HepG2 (cell line): ENCODE measurements around the gene FRMPD2. TPM values are rescaled to one million over a fixed set of nuclear protein-coding genes. Genes with fewer than 3 reads are reported as not detected.

Source experiments
- ATAC-seq: fragments of 200-7000 bp; cut with Tn5 transposase; 3 replicates; pipeline ENCODE4 v1.9.1; 2020; ENCODE audit warnings: mild to moderate bottlenecking, moderate library complexity
- BruUV-seq: library from RNA; stranded (reverse); fragments of 400-500 nt; replicated peaks from 2 replicates; lab custom pipeline; 2021; lab: Mats Ljungman, UMichigan
- CTCF ChIA-PET: fragments of 300-600 bp; formaldehyde crosslinking; extraction: SDS; loops from one replicate; lab custom pipeline; 2021; ENCODE audit warnings: low total read pairs, inconsistent platforms, low intra/inter-chr PET ratio; lab: Yijun Ruan, JAX
- POLR2A ChIA-PET: fragments of 350-600 bp; sonication (Branson Sonifier 250); formaldehyde crosslinking; loops from one replicate; lab custom pipeline; 2020; ENCODE audit warnings: antibody characterized with exemption, inconsistent platforms; lab: Yijun Ruan, JAX
- DNase-seq: peaks from one replicate; pipeline ENCODE4 v3.0.0-alpha.2; 2015; ENCODE audit warnings: low spot score
- FAIRE-seq: peaks from 3 replicates; lab custom pipeline; 2011; peaks lifted over from hg19 to GRCh38; lab: Jason Lieb, UNC
- H2AFZ ChIP-seq: one replicate; pipeline ENCODE4 v1.6.1; 2011; ENCODE audit warnings: low read length, inconsistent platforms
- H3K27ac ChIP-seq: fragments of 300-600 bp; 3 replicates; pipeline ENCODE4 v1.8.0; 2011; ENCODE audit warnings: mixed run types, mild to moderate bottlenecking, mixed read lengths, low read length, inconsistent platforms; ENCODE audit not compliant: insufficient read depth; ENCODE audit errors: extremely low read length
- H3K27me3 ChIP-seq, 2 experiments: fragments of 200-600 bp in 1 of 2; 2 replicates in 1 of 2; 3 replicates in 1 of 2; pipeline versions ENCODE4 v1.6.0 to v1.8.0; 2011; ENCODE audit warnings: low read length in 2 of 2, mild to moderate bottlenecking in 2 of 2, moderate library complexity in 2 of 2, inconsistent platforms in 1 of 2; ENCODE audit not compliant: insufficient read depth in 2 of 2, control insufficient read depth in 1 of 2
- H3K36me3 ChIP-seq, 2 experiments: fragments of 200-600 bp in 1 of 2; replicated peaks in 1 of 2; 2 replicates in 1 of 2; 3 replicates in 1 of 2; pipeline versions ENCODE4 v1.5.1 to v1.8.0; 2011; ENCODE audit warnings: low read length in 2 of 2, inconsistent platforms in 1 of 2; ENCODE audit not compliant: insufficient read depth in 2 of 2, control insufficient read depth in 1 of 2
- H3K4me1 ChIP-seq: 2 replicates; pipeline ENCODE4 v1.5.1; 2012; ENCODE audit warnings: low read length, inconsistent platforms; ENCODE audit not compliant: insufficient read depth
- H3K4me2 ChIP-seq: 2 replicates; pipeline ENCODE4 v1.6.0; 2011; ENCODE audit warnings: low read depth, low read length, inconsistent platforms
- H3K4me3 ChIP-seq, 3 experiments: fragments of 200-600 bp in 1 of 3; sonication (generic), shearing (Covaris generic) in 1 of 3; replicated peaks in 1 of 3; 2 replicates each; pipeline ENCODE4 v1.5.1; 2011 to 2016; ENCODE audit warnings: low read length in 3 of 3, inconsistent platforms in 2 of 3, low read depth in 2 of 3, mild to moderate bottlenecking in 2 of 3, control low read depth in 1 of 3, mixed read lengths in 1 of 3; ENCODE audit not compliant: insufficient read depth in 1 of 3
- H3K79me2 ChIP-seq: one replicate; pipeline ENCODE4 v1.6.1; 2011; ENCODE audit warnings: low read length, inconsistent platforms; ENCODE audit not compliant: insufficient read depth
- H3K9ac ChIP-seq: 2 replicates; pipeline ENCODE4 v1.6.0; 2011; ENCODE audit warnings: mild to moderate bottlenecking, low read depth, low read length, inconsistent platforms; ENCODE audit not compliant: insufficient read depth
- H3K9me3 ChIP-seq: 2 replicates; pipeline ENCODE4 v1.5.1; 2012; ENCODE audit warnings: mild to moderate bottlenecking, low read length
- H4K20me1 ChIP-seq: 2 replicates; pipeline ENCODE4 v1.6.0; 2011; ENCODE audit warnings: inconsistent platforms, mild to moderate bottlenecking, low read length, moderate library complexity; ENCODE audit not compliant: insufficient read depth
- AHR ChIP-seq: IDR thresholded peaks from 2 replicates; pipeline ENCODE4 v1.6.1; 2018; ENCODE audit warnings: missing genetic modification reagents, missing compliant biosample characterization
- ARNT ChIP-seq: fragments of 450-650 bp; IDR thresholded peaks from 2 replicates; pipeline ENCODE4 v1.6.1; 2017
- CBX2 ChIP-seq, 2 experiments: fragments of 200-600 bp in 1 of 2; sonication (generic); formaldehyde crosslinking in 1 of 2; IDR thresholded peaks; 2 replicates each; pipeline versions ENCODE4 v1.7.0 to v1.8.1; 2018 to 2022; ENCODE audit warnings: low read depth in 2 of 2, low read length in 1 of 2, mild to moderate bottlenecking in 1 of 2, missing genetic modification reagents in 1 of 2
- EED ChIP-seq: sonication (generic); formaldehyde crosslinking; IDR thresholded peaks from 2 replicates; pipeline ENCODE4 v1.5.0; 2020; ENCODE audit warnings: mild to moderate bottlenecking, missing genetic modification reagents
- ETS1 ChIP-seq: sonication (generic); formaldehyde crosslinking; IDR thresholded peaks from 2 replicates; pipeline ENCODE4 v1.4.0; 2020; ENCODE audit warnings: missing genetic modification reagents
- EZH2 ChIP-seq: conservative IDR thresholded peaks from 2 replicates; pipeline ENCODE4 v1.6.1; 2012; ENCODE audit warnings: mild to moderate bottlenecking, low read depth, low read length, moderate library complexity
- FOXK1 ChIP-seq: sonication (generic); formaldehyde crosslinking; IDR thresholded peaks from 2 replicates; pipeline ENCODE4 v1.4.0; 2020; ENCODE audit warnings: low read depth, missing genetic modification reagents, borderline replicate concordance
- HNRNPL ChIP-seq: fragments of 200-400 bp; formaldehyde crosslinking; IDR thresholded peaks from 2 replicates; pipeline ENCODE4 v1.6.1; 2017; ENCODE audit warnings: mild to moderate bottlenecking, low read depth, low read length
- KLF13 ChIP-seq: sonication (generic); formaldehyde crosslinking; IDR thresholded peaks from 2 replicates; pipeline ENCODE4 v1.4.0; 2020; ENCODE audit warnings: mild to moderate bottlenecking, missing genetic modification reagents
- MED8 ChIP-seq: sonication (generic); formaldehyde crosslinking; IDR thresholded peaks from 2 replicates; pipeline ENCODE4 v1.8.1; 2023; ENCODE audit warnings: mild to moderate bottlenecking, missing genetic modification reagents; ENCODE audit not compliant: insufficient replicate concordance
- NONO ChIP-seq, 2 experiments: fragments of 450-650 bp in 1 of 2; sonication (generic) in 1 of 2; formaldehyde crosslinking in 1 of 2; IDR thresholded peaks in 1 of 2; conservative IDR thresholded peaks in 1 of 2; 2 replicates each; pipeline versions ENCODE4 v1.6.1 to v1.8.0; 2017 to 2022; ENCODE audit warnings: mild to moderate bottlenecking in 1 of 2, missing genetic modification reagents in 1 of 2, moderate library complexity in 1 of 2
- PAF1 ChIP-seq: IDR thresholded peaks from 2 replicates; pipeline ENCODE4 v1.6.1; 2016; ENCODE audit warnings: missing genetic modification reagents, missing compliant biosample characterization
- TEAD2 ChIP-seq: sonication (generic); formaldehyde crosslinking; IDR thresholded peaks from 2 replicates; pipeline ENCODE4 v1.9.0; 2021; ENCODE audit warnings: missing genetic modification reagents
- ZIK1 ChIP-seq: sonication (generic); formaldehyde crosslinking; IDR thresholded peaks from 2 replicates; pipeline ENCODE4 v1.5.0; 2020; ENCODE audit warnings: mild to moderate bottlenecking, low read depth, missing genetic modification reagents, borderline replicate concordance
- ZNF484 ChIP-seq: sonication (generic); formaldehyde crosslinking; IDR thresholded peaks from 2 replicates; pipeline ENCODE4 v1.5.1; 2020; ENCODE audit warnings: mild to moderate bottlenecking, low read depth, missing genetic modification reagents, borderline replicate concordance
- ZNF503 ChIP-seq: sonication (generic); formaldehyde crosslinking; IDR thresholded peaks from 2 replicates; pipeline ENCODE4 v1.4.0; 2020; ENCODE audit warnings: missing genetic modification reagents
- ZNF510 ChIP-seq: sonication (generic); formaldehyde crosslinking; IDR thresholded peaks from 2 replicates; pipeline ENCODE4 v1.4.0; 2020; ENCODE audit warnings: low read depth, mild to moderate bottlenecking, missing genetic modification reagents
- ZNF670 ChIP-seq: sonication (generic); formaldehyde crosslinking; IDR thresholded peaks from 2 replicates; pipeline ENCODE4 v1.8.0; 2022; ENCODE audit warnings: mild to moderate bottlenecking, missing genetic modification reagents, borderline replicate concordance
- ZNF816 ChIP-seq: sonication (generic); formaldehyde crosslinking; IDR thresholded peaks from 2 replicates; pipeline ENCODE4 v1.8.0; 2022; ENCODE audit warnings: missing genetic modification reagents, mild to moderate bottlenecking, borderline replicate concordance
- ZSCAN20 ChIP-seq: sonication (generic); formaldehyde crosslinking; IDR thresholded peaks from 2 replicates; pipeline ENCODE4 v1.4.0; 2020; ENCODE audit warnings: missing genetic modification reagents, mild to moderate bottlenecking, borderline replicate concordance
- WGBS: methylation state at CpG from one replicate; pipeline ENCODE4 v1.1.6; 2017; ENCODE audit warnings: low lambda C conversion rate; 5-methylcytosine and 5-hydroxymethylcytosine counted together
- in situ Hi-C: cut with HindIII; loops from 2 replicates; pipeline ENCODE4 v1.10.0; 2017; ENCODE audit warnings: low pct_unique_long_range_greater_than_20kb; ENCODE audit not compliant: extremely low pct_ligation_motif_present
- intact Hi-C: fragments of 100-400 bp; cut with micrococcal nuclease; formaldehyde crosslinking; loops from one replicate; pipeline ENCODE4 v1.10.0; 2022; ENCODE audit not compliant: unreplicated experiment
- polyA plus RNA-seq, 8 experiments: library from polyadenylated mRNA; depleted of rRNA in 3 of 8; stranded (reverse) in 7 of 8; unstranded in 1 of 8; fragments of >200 nt; fragmentation: Illumina TruSeq in 4 of 8; extraction: Trizol in 4 of 8; gene quantifications; 2 replicates each; pipeline versions ENCODE4 v1.2.1 to v1.2.3, GENCODE V29; 2011 to 2016; ENCODE audit warnings: low read depth in 4 of 8, missing spikeins in 1 of 8, mixed read lengths in 1 of 8; ENCODE audit not compliant: insufficient read depth in 1 of 8
- total RNA-seq, 5 experiments: library from RNA; depleted of rRNA; stranded (reverse); fragments of >200 nt; fragmentation: Illumina TruSeq; extraction: Trizol; gene quantifications; 2 replicates each; pipeline ENCODE4 v1.2.3, GENCODE V29; 2016; ENCODE audit warnings: low read depth in 1 of 5

FRMPD2 gene
- total and polyA plus RNA-seq, 2 of the 13 experiments (the other 11 are each of a cell fraction or from before 2014, with no cell fraction given), result 0.45 to 1.3 TPM

DNA sequence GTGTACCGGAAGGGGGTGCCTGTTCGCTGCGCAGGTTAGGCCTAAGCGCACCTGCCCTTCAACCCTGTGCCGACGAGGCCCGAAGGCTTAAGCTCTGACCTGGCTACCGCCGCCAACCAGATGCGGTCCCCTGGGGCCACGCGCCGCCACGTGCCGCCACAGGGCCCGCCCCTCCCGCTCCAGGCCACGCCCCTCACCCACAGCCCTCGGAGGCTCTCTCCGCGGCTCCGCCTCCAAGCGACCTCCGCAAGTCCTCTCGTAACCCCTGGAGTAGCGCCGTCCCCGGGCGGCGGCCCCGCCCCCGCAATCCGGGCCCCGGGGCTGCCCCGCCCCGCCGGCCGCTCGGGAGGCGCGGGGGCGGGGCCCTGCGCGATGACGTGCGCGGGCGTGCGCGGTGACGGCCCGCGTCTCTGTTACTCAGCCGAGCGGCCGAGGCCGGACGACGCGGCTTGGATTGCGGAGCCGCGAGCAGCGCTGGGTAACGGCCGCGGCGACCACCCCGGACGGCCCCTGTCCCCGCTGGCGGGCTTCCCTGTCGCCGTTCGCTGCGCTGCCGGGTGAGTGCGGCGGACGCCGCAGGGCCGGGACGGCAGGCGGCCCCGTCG lies 31.9 kb upstream of the FRMPD2 start, which contains the start of gene MAPK8 (continued):
- no peak for TF ChIP-seq MED8 (CRISPR knock-in tag)

DNA sequence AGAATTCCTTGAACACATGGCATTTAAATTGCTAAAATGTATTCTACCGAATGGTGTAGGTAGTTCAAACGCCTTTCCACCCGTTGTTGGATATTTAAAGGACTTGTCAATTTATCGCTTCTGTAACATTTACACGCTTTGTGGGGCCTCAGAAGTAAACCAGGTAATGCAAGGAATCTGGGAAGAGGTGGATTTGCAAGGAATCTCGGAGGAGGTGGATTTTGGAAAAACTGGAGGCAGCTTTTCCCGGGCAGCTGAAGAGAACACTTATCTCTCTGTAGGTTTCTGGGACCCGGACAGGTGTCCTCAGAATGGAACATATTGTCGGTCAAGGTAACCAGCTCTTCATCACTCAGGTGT lies 31.4 kb upstream of the FRMPD2 start:
- H3K4me2 ChIP-seq, result peak overlapping the region; percentile 57
- in situ Hi-C loops (no loop called here), intact Hi-C loops (no loop called here)
- no peaks in the 10 kb centered on the region for H3K36me3 ChIP-seq
- peak overlapping the region; percentile 59 for H2AFZ ChIP-seq
- ATAC-seq (no peak), FAIRE-seq (no peak), DNase-seq (no peak)
- no peak overlapping the region for H3K27ac ChIP-seq
- peak overlapping the region; percentile 32 for H3K9ac ChIP-seq
- H3K4me3 ChIP-seq, result peak overlapping the region in 1 of 3 experiments; percentile 83; a peak in 1 of 6 replicates
- POLR2A ChIA-PET, result interaction anchor here (0.7 kb wide), 1 partner anchor 16 kb away, joined by 3 read pairs; no protein-coding TSS in a partner anchor
- no peaks in the 10 kb centered on the region for H3K9me3 ChIP-seq
- CTCF ChIA-PET, result no interaction called here
- no TSS peak for BruUV-seq
- H4K20me1 ChIP-seq, result peaks cover 18% of the 10 kb centered on the region
- no peaks in the 10 kb centered on the region; a peak in 2 of 5 replicates for H3K27me3 ChIP-seq
- peaks cover 30% of the 10 kb centered on the region for H3K4me1 ChIP-seq
- WGBS, result 78% methylated on average over 8 of the region's 9 CpGs
- H3K79me2 ChIP-seq, result peaks cover 27% of the 10 kb centered on the region
- 0 out of 2 replicates have a peak, but pooled peaks have one; percentile 12 for TF ChIP-seq ZNF816 (CRISPR knock-in tag)
- peak; percentile 36 for TF ChIP-seq MED8 (CRISPR knock-in tag)
- no peak for TF ChIP-seq EZH2
- no peak for TF ChIP-seq NONO (IDR thresholded peaks at IDR 0.05)
- 0 out of 2 replicates have a peak, but pooled peaks have one; percentile 6 for TF ChIP-seq NONO (CRISPR knock-in tag; conservative IDR thresholded peaks at IDR 0.05)
- no peak for TF ChIP-seq PAF1
- TF ChIP-seq FOXK1 (CRISPR knock-in tag), result no peak
- 0 out of 2 replicates have a peak, but pooled peaks have one; percentile 34 for TF ChIP-seq ZNF484 (CRISPR knock-in tag)
- 0 out of 2 replicates have a peak, but pooled peaks have one; percentile 17 for TF ChIP-seq ZNF670 (CRISPR knock-in tag)
- TF ChIP-seq ETS1 (CRISPR knock-in tag), result no peak
- no peak for TF ChIP-seq CBX2 (IDR thresholded peaks at IDR 0.05; ENCODE audit: low read depth, low read length)
- no peak for TF ChIP-seq CBX2 (CRISPR knock-in tag; IDR thresholded peaks at IDR 0.05; ENCODE audit: low read depth)
- no peak for TF ChIP-seq EED
- no peak for TF ChIP-seq HNRNPL
- TF ChIP-seq ZNF510 (CRISPR knock-in tag), result no peak
- no peak for TF ChIP-seq ZIK1 (CRISPR knock-in tag)
- TF ChIP-seq ZNF503, result peak; percentile 48; the same call in 1 of the 2 replicates
- no peak for TF ChIP-seq KLF13 (CRISPR knock-in tag)
- TF ChIP-seq TEAD2, result no peak
- TF ChIP-seq ARNT, result no peak
- TF ChIP-seq ZSCAN20, result 0 out of 2 replicates have a peak, but pooled peaks have one; percentile 25
- TF ChIP-seq AHR (CRISPR knock-in tag), result no peak
